Activated B cell treated with CpG ODN at 0.5 μM for 24 hours (primary cell): Measurements from ENCODE around the gene MRFAP1L1. TPM values are rescaled to one million over a fixed set of nuclear protein-coding genes. Genes with fewer than 3 reads are reported as not detected.

Source experiments
- ATAC-seq: fragments of 200-7000 bp; cut with Tn5 transposase; one replicate; pipeline ENCODE4 v1.10.0; 2021; ENCODE audit warnings: low read depth, mild to moderate bottlenecking, moderate library complexity
- CTCF ChIA-PET: fragments of 350-600 bp; sonication (Branson Sonifier 250); formaldehyde crosslinking; loops from one replicate; lab custom pipeline; 2021; ENCODE audit warnings: antibody characterized with exemption; lab: Charles Lee
- POLR2A ChIA-PET: fragments of 350-600 bp; sonication (Branson Sonifier 250); formaldehyde crosslinking; loops from one replicate; lab custom pipeline; 2021; ENCODE audit warnings: antibody characterized with exemption; lab: Charles Lee
- DNase-seq: peaks from one replicate; pipeline ENCODE4 v3.0.0; 2022
- H3K27ac Mint-ChIP-seq: one replicate; pipeline ENCODE4 v1.8.0; 2020; ENCODE audit warnings: mixed read lengths
- H3K27me3 Mint-ChIP-seq: one replicate; pipeline ENCODE4 v1.8.0; 2021; ENCODE audit warnings: mixed read lengths
- H3K36me3 Mint-ChIP-seq: one replicate; pipeline ENCODE4 v1.8.0; 2021; ENCODE audit warnings: low read depth, mixed read lengths
- H3K4me1 Mint-ChIP-seq: one replicate; pipeline ENCODE4 v1.8.0; 2021; ENCODE audit warnings: mixed read lengths
- H3K4me3 Mint-ChIP-seq: one replicate; pipeline ENCODE4 v1.8.0; 2020; ENCODE audit warnings: mild to moderate bottlenecking, mixed read lengths
- H3K9me3 Mint-ChIP-seq: one replicate; pipeline ENCODE4 v1.8.0; 2020; ENCODE audit warnings: mixed read lengths
- CTCF ChIP-seq: fragments of 200-600 bp; IDR thresholded peaks from one replicate; pipeline ENCODE4 v1.8.0; 2022; ENCODE audit warnings: antibody characterized with exemption, mild to moderate bottlenecking
- intact Hi-C: fragments of 100-400 bp; cut with micrococcal nuclease; formaldehyde crosslinking; loops from one replicate; pipeline ENCODE4 v1.15.1; 2024
- total RNA-seq: library from RNA; stranded (reverse); gene quantifications from 2 replicates; pipeline ENCODE4 v1.2.3, GENCODE V29; 2022

The MRFAP1L1 gene
- total RNA-seq, 1 donor from 2014 or later = 39.1 TPM

DNA sequence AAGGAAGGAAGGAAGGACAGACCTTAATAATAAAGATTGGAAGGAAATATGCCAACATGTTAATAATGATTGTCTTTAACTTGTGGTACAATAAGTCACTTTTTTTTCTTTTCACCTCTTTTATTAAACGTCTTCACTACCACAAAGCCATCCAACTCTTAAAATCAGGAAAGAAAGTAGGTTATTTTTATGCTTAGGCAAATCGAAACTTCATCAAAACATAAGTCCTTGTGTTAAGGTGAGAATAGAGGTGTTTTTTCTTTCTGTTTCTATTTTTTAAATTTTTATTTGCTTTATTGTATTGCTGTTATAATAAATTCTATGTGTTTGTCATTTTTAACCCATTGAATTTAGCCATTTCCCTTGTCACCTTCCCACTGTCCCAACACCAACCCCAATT is 32.8 kb upstream of the MRFAP1L1 start:
- intact Hi-C loops = no loop called here
- Mint-ChIP-seq H3K4me3 (no peak overlapping the region), H3K27ac (no peak overlapping the region), H3K9me3 (no peaks in the 10 kb centered on the region), H3K27me3 (peaks cover 13% of the 10 kb centered on the region), H3K36me3 (no peaks in the 10 kb centered on the region), H3K4me1 (no peaks in the 10 kb centered on the region)
- POLR2A ChIA-PET = no interaction called here
- CTCF ChIA-PET = no interaction called here
- no peak for ATAC-seq
- no peak for DNase-seq
- no peak for TF ChIP-seq CTCF

DNA sequence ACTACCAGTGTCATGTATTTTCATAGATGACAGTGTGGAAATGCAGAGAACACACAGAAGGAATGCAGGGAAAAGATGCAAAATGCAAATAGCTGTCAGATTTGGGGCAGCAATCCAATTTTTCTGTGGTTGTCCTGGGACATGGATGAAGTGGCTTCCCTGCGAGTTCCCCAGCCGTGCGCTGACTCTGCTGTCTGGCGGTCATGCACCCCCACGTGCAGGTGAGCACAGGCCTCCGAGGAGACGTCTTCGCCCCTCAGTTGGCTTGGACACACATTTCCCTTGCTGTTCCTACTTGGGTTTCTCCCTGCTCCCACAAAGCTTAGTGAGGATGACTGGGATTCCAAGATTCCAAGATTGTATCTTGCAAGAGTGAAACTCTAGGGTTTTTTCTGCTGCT is 30.7 kb upstream of the MRFAP1L1 start:
- Mint-ChIP-seq H3K4me3 (no peak overlapping the region), H3K27ac (no peak overlapping the region), H3K27me3 (peaks cover 14% of the 10 kb centered on the region), H3K4me1 (no peaks in the 10 kb centered on the region), H3K36me3 (no peaks in the 10 kb centered on the region), H3K9me3 (no peaks in the 10 kb centered on the region)
- POLR2A ChIA-PET = no interaction called here
- intact Hi-C loops = no loop called here
- CTCF ChIA-PET = no interaction called here
- no peak for TF ChIP-seq CTCF
- ATAC-seq (no peak), DNase-seq (no peak)

DNA sequence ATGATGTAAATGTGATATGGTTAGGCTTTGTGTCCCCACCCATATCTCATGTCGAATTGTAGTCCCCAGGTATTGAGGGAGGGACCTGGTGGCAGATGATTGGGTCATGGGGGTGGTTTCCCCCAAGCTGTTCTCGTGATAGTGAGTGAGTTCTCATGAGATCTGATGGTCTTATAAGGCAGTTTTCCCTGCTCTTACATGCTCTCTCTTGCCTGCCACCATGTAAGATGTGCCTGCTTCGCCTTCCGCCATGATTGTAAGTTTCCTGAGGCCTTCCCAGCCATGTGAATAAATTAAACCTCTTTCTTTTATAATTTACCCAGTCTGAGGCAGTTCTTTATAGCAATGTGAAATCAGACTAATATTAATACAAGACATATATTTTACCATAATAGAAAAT is 30.3 kb upstream of the MRFAP1L1 start:
- H3K4me3 Mint-ChIP-seq = no peak overlapping the region
- H3K36me3 Mint-ChIP-seq = no peaks in the 10 kb centered on the region
- no peaks in the 10 kb centered on the region for H3K9me3 Mint-ChIP-seq
- TF ChIP-seq CTCF = no peak
- H3K27me3 Mint-ChIP-seq = peaks cover 13% of the 10 kb centered on the region
- no peaks in the 10 kb centered on the region for H3K4me1 Mint-ChIP-seq
- ChIA-PET POLR2A (no interaction called here), CTCF (no interaction called here)
- no peak for ATAC-seq
- no peak for DNase-seq
- H3K27ac Mint-ChIP-seq = no peak overlapping the region
- intact Hi-C loops = no loop called here

DNA sequence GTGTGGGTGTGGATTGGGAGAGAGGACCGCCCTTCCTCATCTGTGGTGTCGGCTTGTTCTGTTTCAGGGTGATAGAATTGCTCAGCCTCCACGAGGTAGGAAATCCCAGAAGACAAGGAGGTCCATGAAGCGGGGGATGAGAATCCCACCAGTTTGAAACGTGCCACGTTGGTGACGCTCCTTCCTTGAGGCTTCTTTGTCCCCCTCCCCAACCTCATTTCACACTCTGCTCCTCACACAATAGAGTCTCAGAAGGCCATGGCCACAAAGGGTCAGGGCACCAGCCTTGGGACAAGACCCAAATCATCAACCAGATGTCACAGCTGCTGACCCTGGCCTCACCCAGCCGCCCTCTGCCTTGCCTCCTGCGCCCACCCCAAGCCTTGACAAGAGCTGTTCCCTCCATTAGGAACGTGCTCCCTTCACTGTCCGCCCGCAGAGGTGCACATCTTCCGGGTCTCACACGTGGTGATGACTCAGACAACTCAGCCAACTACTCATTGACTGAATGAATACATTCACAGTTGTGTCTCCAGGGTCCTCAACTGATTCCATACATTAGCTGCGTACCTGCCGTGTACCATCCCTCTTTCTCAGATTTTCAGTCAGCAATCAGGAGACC is 24.6 kb upstream of the MRFAP1L1 start:
- Mint-ChIP-seq H3K36me3 (no peaks in the 10 kb centered on the region), H3K4me1 (no peaks in the 10 kb centered on the region), H3K27me3 (peaks cover 16% of the 10 kb centered on the region), H3K4me3 (no peak overlapping the region), H3K9me3 (no peaks in the 10 kb centered on the region), H3K27ac (no peak overlapping the region)
- DNase-seq (no peak), ATAC-seq (no peak)
- ChIA-PET CTCF (no interaction called here), POLR2A (no interaction called here)
- no peak for TF ChIP-seq CTCF
- intact Hi-C loops = no loop called here

DNA sequence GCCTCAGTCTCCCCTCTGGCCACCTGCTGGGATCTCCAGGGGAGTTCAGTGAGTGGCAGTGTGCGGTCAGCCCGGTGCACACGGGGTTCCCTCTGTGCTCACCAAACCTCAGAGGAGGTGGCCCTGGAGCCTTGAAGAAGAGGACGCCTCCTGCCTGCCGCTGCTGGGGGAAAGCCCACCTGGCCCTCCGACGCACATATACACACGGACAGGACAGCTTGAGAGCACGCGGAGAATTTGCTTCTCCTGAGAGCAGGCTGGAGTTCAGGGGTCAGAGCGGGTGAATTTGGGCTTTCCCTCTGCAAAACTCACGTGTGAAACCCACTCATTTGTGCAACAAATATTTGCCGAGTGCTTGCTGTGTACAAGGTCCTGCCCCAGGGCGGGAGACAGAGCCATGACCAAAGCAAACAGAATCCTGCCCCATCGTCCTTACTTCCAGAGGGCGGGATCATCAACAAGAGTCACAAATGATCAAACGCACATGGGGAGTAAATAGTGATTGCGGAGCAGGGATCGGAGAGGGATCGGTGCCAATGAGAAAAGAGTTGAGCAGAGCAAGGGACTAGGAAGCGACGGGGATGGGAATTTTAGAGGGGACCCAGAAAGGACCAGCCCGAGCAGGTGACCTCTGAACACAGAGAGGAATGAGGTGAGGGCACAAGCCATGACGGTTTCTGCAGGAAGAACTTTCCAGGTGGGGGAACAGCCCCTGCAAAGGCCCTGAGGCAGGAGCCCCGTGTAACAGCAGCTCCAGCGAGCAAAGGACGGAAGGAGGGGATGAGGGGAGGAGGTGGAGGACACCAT is 23.9 kb upstream of the MRFAP1L1 start:
- H3K4me1 Mint-ChIP-seq = no peaks in the 10 kb centered on the region
- TF ChIP-seq CTCF = no peak
- no peak overlapping the region for H3K4me3 Mint-ChIP-seq
- H3K27me3 Mint-ChIP-seq = peaks cover 16% of the 10 kb centered on the region
- no peak for ATAC-seq
- POLR2A ChIA-PET = no interaction called here
- H3K27ac Mint-ChIP-seq = no peak overlapping the region
- no peak for DNase-seq
- CTCF ChIA-PET = no interaction called here
- no peaks in the 10 kb centered on the region for H3K36me3 Mint-ChIP-seq
- no peaks in the 10 kb centered on the region for H3K9me3 Mint-ChIP-seq
- intact Hi-C loops = no loop called here
